Ovary (tissue), 9 donors: ENCODE results near the gene SPINK13. TPM values are rescaled to one million over a fixed set of nuclear protein-coding genes. Genes with fewer than 3 reads are reported as not detected.

ENCODE experiments used
- DNase-seq, 5 donors: peaks; one replicate each; pipeline ENCODE4 v3.0.0-alpha.2; 2019 to 2020
- H3K27ac ChIP-seq, 2 donors: fragments of 200-600 bp; one replicate each; pipeline versions ENCODE4 v1.5.1 to v1.8.0; 2019 to 2022
- H3K27me3 ChIP-seq: fragments of 200-600 bp; one replicate; pipeline ENCODE4 v1.8.0; 2022
- H3K36me3 ChIP-seq: fragments of 200-600 bp; sonication (generic); one replicate; pipeline ENCODE4 v1.5.1; 2019
- H3K4me1 ChIP-seq: one replicate; pipeline ENCODE4 v1.8.1; 2013; ENCODE audit warnings: mild to moderate bottlenecking, moderate library complexity; ENCODE audit not compliant: insufficient read depth
- H3K4me3 ChIP-seq: fragments of 200-600 bp; sonication (generic); one replicate; pipeline ENCODE4 v1.5.1; 2017
- H3K9me3 ChIP-seq, 2 donors: fragments of 200-600 bp in 1 of 2; sonication (generic) in 1 of 2; one replicate each; pipeline versions ENCODE4 v1.5.1 to v1.8.1; 2013 to 2019; ENCODE audit warnings: mild to moderate bottlenecking in 1 of 2, moderate library complexity in 1 of 2
- EP300 ChIP-seq: sonication (generic); formaldehyde crosslinking; IDR thresholded peaks from one replicate; pipeline ENCODE4 v1.6.1; 2017; ENCODE audit warnings: antibody characterized with exemption
- POLR2A ChIP-seq: fragments of 450-650 bp; IDR thresholded peaks from one replicate; pipeline ENCODE4 v1.6.1; 2017; ENCODE audit warnings: antibody characterized with exemption, mild to moderate bottlenecking, moderate library complexity
- WGBS, 3 donors: extraction: QIAGEN DNeasy Blood & Tissue Kit in 1 of 3; methylation state at CpG; one replicate each; pipeline versions ENCODE4 v1.1.5 to v1.1.7; 2013 to 2017; 5-methylcytosine and 5-hydroxymethylcytosine counted together
- intact Hi-C, 4 donors: fragments of 100-400 bp; cut with DNase I; formaldehyde crosslinking; loops; one replicate each; pipeline versions ENCODE4 v1.11.0 to v1.15.1; 2022 to 2023
- polyA plus RNA-seq, 2 donors: library from polyadenylated mRNA; stranded (reverse); fragments of 200-250 nt in 1 of 2; fragments of 350-450 nt in 1 of 2; fragmentation: Illumina TruSeq in 1 of 2; extraction: RNeasy Lipid Tissue Mini Kit (QIAGEN cat#74804) in 1 of 2; gene quantifications; one replicate each; pipeline ENCODE4 v1.2.3, GENCODE V29; 2013 to 2014
- total RNA-seq, 7 donors: library from RNA; depleted of rRNA in 2 of 7; stranded (reverse); fragments of >200 nt in 2 of 7; fragmentation: NEBNext Ultra II Directional in 3 of 7; extraction: Animal tissue kit (Norgen Biotek cat#: 25700) in 3 of 7; gene quantifications; one replicate each; pipeline versions ENCODE4 v1.1.0 to v1.2.4, GENCODE V29; 2016 to 2023
- TF ChIP-seq, protein P1 (sequence below), 3 donors: fragments of 450-650 bp in 2 of 3; fragments of 200-600 bp in 1 of 3; IDR thresholded peaks; one replicate each; pipeline versions ENCODE4 v1.5.1 to v1.8.0; 2016 to 2022; ENCODE audit warnings: antibody characterized with exemption in 3 of 3, mild to moderate bottlenecking in 1 of 3
- donor health status: DM: no; HTN: no; CAD: no; lungs with moderate emphysema.
- donor health status: DM: no; HTN: no; CAD: no.
- donor health status: Bipolar disorder and iron deficiency.
- donor health status: DM: yes; HTN: yes; CAD: no.
- donor health status: DM: no; HTN: no; CAD: no.
- donor health status: DM: yes; HTN: yes; CAD: no.

Gene SPINK13
- total and polyA plus RNA-seq, 9 donors = 0.21 to 5.7 (median 1.4) TPM; not detected in 5

DNA sequence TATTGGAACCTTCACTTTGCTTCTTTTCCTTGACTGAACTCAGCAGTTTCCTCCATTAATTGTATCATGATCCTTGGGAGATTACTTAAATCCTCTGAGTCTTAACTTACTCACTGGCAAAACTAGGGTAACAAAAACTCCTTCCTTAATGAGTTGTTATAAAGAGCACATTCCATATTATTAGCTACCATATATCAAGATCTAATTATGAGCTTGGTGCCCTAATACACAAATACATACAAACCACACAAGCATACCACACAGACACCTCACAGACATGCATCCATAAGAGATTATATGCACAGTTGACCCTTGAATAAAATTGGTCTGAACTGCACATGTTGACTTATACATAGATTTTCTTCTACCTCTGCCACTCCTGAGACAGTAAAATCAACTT is 41.2 kb downstream of the SPINK13 start:
- TF ChIP-seq, protein P1, sequence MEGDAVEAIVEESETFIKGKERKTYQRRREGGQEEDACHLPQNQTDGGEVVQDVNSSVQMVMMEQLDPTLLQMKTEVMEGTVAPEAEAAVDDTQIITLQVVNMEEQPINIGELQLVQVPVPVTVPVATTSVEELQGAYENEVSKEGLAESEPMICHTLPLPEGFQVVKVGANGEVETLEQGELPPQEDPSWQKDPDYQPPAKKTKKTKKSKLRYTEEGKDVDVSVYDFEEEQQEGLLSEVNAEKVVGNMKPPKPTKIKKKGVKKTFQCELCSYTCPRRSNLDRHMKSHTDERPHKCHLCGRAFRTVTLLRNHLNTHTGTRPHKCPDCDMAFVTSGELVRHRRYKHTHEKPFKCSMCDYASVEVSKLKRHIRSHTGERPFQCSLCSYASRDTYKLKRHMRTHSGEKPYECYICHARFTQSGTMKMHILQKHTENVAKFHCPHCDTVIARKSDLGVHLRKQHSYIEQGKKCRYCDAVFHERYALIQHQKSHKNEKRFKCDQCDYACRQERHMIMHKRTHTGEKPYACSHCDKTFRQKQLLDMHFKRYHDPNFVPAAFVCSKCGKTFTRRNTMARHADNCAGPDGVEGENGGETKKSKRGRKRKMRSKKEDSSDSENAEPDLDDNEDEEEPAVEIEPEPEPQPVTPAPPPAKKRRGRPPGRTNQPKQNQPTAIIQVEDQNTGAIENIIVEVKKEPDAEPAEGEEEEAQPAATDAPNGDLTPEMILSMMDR (IDR thresholded peaks at IDR 0.05) = no peak
- TF ChIP-seq EP300 (no peak), POLR2A (no peak)
- Histone ChIP-seq H3K27me3 (no peaks in the 10 kb centered on the region), H3K4me1 (no peaks in the 10 kb centered on the region), H3K36me3 (no peaks in the 10 kb centered on the region), H3K9me3 (no peaks in the 10 kb centered on the region), H3K4me3 (no peak overlapping the region), H3K27ac (no peak overlapping the region)
- intact Hi-C loops = no loop called here
- DNase-seq = no peak

DNA sequence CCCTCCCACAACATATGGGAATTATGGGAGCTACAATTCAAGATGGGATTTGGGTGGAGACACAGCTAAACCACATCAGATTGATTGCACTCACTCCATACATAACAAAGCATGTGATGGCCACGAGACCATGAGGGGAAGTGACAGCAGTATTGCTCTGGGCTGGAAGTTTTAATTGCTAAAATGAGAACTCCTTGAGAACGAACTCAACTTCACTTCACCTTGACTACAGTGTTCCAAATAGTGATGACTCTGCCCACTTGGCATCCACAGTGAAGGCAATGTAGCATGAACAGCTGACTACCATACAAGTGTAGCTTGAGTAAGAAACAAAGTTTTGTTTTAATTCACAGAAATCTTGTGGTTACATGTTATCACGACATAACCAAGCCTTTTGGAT is 42.9 kb downstream of the SPINK13 start:
- Histone ChIP-seq H3K4me3 (no peak overlapping the region), H3K27ac (no peak overlapping the region), H3K4me1 (no peaks in the 10 kb centered on the region), H3K27me3 (no peaks in the 10 kb centered on the region), H3K9me3 (no peaks in the 10 kb centered on the region), H3K36me3 (no peaks in the 10 kb centered on the region)
- intact Hi-C loops = no loop called here
- no peak for TF ChIP-seq POLR2A
- TF ChIP-seq EP300 = no peak
- TF ChIP-seq, protein P1 (IDR thresholded peaks at IDR 0.05) = no peak
- WGBS, 3 donors = 44 to 75% (median 52%) methylated on average over 3 of the region's 3 CpGs
- no peak for DNase-seq

DNA sequence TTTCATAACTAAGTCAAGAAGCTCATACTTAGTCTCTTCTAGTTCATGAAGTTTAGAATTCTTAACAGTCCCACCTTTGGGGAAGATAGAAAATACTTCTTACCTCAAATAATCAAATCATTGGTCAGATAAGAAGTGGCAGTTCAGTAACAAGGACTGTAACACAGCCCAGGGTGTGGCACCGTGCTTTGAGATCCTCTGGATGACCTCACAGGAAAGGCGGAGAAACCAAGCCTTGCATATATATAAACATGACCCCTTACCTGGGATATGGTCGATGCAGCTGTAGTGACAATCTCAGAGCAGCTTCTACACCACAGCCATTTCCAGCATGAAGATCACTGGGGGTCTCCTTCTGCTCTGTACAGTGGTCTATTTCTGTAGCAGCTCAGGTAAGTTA is 43.6 kb downstream of the SPINK13 start, which contains the start of gene SPINK7:
Gene SPINK7, plus strand, starts transcription at position 271 of the 400 bp plus-strand sequence. Its CDS starts 61 bp downstream, at position 332.
- TF ChIP-seq POLR2A = no peak
- TF ChIP-seq, protein P1 (IDR thresholded peaks at IDR 0.05) = no peak
- no peak for TF ChIP-seq EP300
- H3K27me3 ChIP-seq = no peaks in the 10 kb centered on the region
- no peak within 1 kb of the TSS for H3K4me3 ChIP-seq
- H3K36me3 ChIP-seq = no peaks in the 10 kb centered on the region
- no peak within 1 kb of the TSS for H3K27ac ChIP-seq
- no peaks in the 10 kb centered on the region for H3K9me3 ChIP-seq
- H3K4me1 ChIP-seq = no peaks in the 10 kb centered on the region
- DNase-seq = no peak
- 72 to 79% (median 79%) methylated on average over 3 of the region's 3 CpGs for WGBS, 3 donors
- intact Hi-C loops = no loop called here

DNA sequence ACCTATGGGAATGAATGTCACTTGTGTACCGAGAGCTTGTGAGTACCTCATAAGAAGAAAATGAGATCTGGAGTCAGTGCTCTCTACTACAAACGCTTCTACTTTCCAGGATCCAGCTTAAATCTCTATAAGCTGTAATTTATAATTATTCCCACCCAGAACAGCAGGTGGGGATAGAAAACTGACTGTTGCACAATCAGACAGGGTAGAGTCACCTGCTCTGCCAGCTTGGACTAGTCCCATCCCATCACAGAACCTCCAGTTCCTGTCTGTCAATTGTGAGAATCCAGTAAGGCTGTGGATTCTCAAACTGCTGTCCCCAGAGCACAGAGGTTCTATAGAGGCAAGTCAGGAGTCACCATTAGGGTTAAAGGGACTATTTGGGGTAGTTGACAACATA is 45.6 kb downstream of the SPINK13 start:
- no peak for TF ChIP-seq EP300
- no peak for TF ChIP-seq POLR2A
- TF ChIP-seq, protein P1 (IDR thresholded peaks at IDR 0.05) = no peak
- H3K4me1 ChIP-seq = no peaks in the 10 kb centered on the region
- no peak for DNase-seq
- H3K36me3 ChIP-seq = no peaks in the 10 kb centered on the region
- intact Hi-C loops = no loop called here
- H3K27ac ChIP-seq = no peak overlapping the region
- no peak overlapping the region for H3K4me3 ChIP-seq
- H3K9me3 ChIP-seq = no peaks in the 10 kb centered on the region
- 88 to 96% (median 92%) methylated on average over 2 of the region's 2 CpGs for WGBS, 3 donors
- H3K27me3 ChIP-seq = no peaks in the 10 kb centered on the region
